GM13977 (cell line): ENCODE results near the gene THOC2.
"Not testable (repeated sequence)": the region's sequence is repeated elsewhere in the genome, so short reads cannot be mapped to it uniquely, and the experiment has no call there.

Experiments
- DNase-seq: peaks from one replicate; pipeline ENCODE4 v3.0.0; 2012; ENCODE audit warnings: low spot score
- CTCF ChIP-seq: IDR thresholded peaks from 2 replicates; pipeline ENCODE4 v1.5.1; 2012; ENCODE audit warnings: mild to moderate bottlenecking, control low read depth; ENCODE audit not compliant: insufficient read depth; ENCODE audit errors: extremely low read depth, missing control alignments
- in situ Hi-C: fragments of 300-500 bp; cut with MboI; formaldehyde crosslinking; loops from one replicate; pipeline ENCODE4 v1.12.0; 2022; ENCODE audit warnings: low sequenced_read_pairs, low pct_unique_long_range_greater_than_20kb, mixed read lengths, inconsistent platforms; ENCODE audit not compliant: unreplicated experiment

The THOC2 gene

DNA sequence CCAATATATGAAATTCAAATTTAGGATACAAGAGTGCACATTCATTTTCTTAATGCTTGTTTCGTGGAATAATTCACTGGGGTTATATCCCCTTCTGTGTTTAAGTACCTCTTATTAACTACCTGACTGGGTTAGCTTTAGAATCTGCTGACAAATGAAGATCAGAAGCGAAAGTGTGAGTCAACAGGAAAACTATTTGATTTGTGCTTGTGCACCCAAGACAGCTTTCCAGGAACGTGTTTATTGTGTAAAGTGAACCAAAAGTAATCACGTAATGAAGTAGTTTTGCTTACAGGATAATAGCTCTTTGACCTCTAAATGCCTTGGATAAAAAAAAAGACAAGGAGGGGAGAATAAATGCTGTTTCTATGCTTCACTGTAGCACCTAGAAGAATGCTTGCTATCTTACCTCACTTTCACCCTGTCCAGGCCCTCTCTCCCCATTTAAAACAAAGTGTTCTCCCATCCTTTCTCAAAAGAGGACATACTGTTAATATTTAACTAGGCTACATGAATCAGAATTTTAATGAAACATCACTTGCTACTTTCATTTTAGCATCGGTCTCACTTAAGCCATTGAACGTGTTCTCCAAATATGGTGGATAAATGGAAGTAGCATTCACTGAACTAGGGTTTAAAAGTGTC is 141.9 kb downstream of the THOC2 start:
- no peak for DNase-seq
- TF ChIP-seq CTCF, result no peak
- in situ Hi-C loops, result no loop called here

GRCh38 chrX:123588723-123589122 is 144.1 kb downstream of the THOC2 start:
- TF ChIP-seq CTCF, result no peak
- in situ Hi-C loops, result no loop called here
- DNase-seq, result no peak

GRCh38 chrX:123581586-123581985 is 151.3 kb downstream of the THOC2 start:
- no peak for DNase-seq
- no peak for TF ChIP-seq CTCF
- in situ Hi-C loops, result no loop called here

GRCh38 chrX:123580792-123581191 is 152.1 kb downstream of the THOC2 start:
- no peak for DNase-seq
- in situ Hi-C loops, result no loop called here
- TF ChIP-seq CTCF, result no peak

DNA sequence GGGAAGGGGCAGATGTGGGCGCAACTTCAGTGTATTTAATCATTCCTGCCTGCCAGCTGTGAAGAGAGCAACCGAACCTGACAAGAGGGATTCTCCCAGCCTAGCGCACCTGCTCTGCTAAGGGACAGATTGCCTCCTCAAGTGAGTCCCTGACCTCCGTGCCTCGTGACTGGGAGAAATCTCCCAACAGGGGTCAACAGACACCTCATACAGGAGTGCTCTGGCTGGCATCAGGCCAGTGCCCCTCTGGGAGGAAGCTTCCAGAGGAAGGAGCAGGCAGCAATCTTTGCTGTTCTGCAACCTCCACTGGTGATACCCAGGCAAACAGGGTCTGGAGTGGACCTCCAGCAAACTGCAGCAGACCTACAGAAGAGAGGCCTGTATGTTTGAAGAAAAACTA is 158.8 kb downstream of the THOC2 start:
- DNase-seq, in situ Hi-C loops: not testable (repeated sequence)

DNA sequence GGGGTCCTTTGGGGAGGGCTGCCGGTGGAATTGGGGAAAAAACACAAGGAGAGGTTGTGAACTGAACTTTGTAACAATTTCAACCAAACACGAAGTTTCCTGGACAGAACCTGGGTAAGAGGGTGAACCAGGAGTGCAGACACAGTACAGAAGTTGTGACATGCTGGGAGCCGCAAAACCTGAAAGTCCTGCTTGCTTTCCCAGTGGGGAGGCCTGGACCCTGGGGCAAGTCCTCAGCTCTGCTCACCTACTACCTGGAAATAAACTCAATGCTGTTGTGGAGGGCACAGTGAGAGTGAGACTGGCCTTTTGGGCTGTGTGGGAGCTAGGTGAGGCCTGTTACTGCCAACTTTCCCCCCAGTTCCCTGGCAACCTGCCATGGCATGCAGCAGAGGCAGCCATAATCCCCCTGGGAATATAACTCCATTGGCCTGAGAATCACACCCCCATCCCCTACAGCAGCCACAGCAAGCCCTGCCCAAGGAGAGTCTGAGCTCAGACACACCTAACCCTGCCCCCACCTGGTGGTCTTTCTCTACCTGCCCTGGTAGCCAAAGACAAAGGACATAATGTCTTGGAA is 162.8 kb downstream of the THOC2 start:
- TF ChIP-seq CTCF, result no peak
- no peak for DNase-seq
- in situ Hi-C loops, result no loop called here

- no peak for TF ChIP-seq CTCF
- in situ Hi-C loops, result no loop called here
- DNase-seq, result no peak
Measured at GRCh38 chrX:123563167-123563566, 169.7 kb downstream of the THOC2 start.
